Measurements from ENCODE around the gene KCNH8.

The KCNH8 gene

GRCh38 chr3:19455546-19455945, 307.2 kb downstream of the KCNH8 start:
- TF ChIP-seq CTCF (IDR thresholded peaks at IDR 0.05; ENCODE audit: low read depth, low read length): no peak

DNA sequence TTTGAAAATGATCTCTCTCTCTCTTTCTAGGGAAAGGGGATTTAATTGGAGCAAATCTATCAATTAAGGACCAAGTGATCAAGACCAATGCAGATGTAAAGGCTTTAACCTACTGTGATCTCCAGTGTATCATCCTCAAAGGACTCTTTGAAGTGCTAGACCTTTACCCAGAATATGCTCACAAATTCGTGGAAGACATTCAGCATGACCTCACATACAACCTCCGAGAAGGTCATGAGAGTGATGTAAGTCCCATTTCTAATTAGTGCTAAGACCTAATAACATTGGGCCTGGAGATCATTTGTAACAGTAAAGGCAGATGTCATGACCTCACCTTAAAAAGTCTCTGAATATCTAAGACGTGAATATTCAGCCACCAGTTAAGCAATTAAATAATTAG, 308.4 kb downstream of the KCNH8 start:
- no peak for TF ChIP-seq CTCF (IDR thresholded peaks at IDR 0.05; ENCODE audit: low read depth, low read length)
- no peak overlapping the region for H3K4me3 ChIP-seq (ENCODE audit: low read depth, low read length)

More at GRCh38 chr3:19455546-19455945, 307.2 kb downstream of the KCNH8 start:
- no peak overlapping the region for H3K4me3 ChIP-seq (ENCODE audit: low read depth, low read length)

- no peak overlapping the region for H3K4me3 ChIP-seq (ENCODE audit: low read depth, low read length)
- no peak for TF ChIP-seq CTCF (IDR thresholded peaks at IDR 0.05; ENCODE audit: low read depth, low read length)
Measured at GRCh38 chr3:19457449-19457848, 309.1 kb downstream of the KCNH8 start.

GRCh38 chr3:19467761-19468160, 319.5 kb downstream of the KCNH8 start:
- no peak for TF ChIP-seq CTCF (IDR thresholded peaks at IDR 0.05; ENCODE audit: low read depth, low read length)
- no peak overlapping the region for H3K4me3 ChIP-seq (ENCODE audit: low read depth, low read length)

DNA sequence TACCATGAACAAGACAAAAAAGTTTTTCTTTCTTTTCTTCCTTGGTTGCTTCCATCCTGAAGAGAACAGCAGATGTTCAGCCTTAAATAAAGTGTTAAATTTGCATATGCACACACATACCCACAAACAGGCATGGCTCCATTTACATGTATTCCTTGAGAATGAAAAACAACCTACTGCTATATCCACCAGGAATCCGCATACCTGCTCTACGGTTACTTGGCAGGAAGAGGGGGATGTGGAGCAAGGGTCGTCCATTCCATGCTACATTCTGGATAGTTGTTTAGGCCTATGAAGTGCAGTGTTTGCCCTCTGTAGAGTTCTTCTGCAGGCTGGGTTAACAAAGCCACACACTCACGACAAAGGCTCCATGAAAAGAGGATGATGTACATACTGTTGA, 322.8 kb downstream of the KCNH8 start:
- TF ChIP-seq CTCF (IDR thresholded peaks at IDR 0.05; ENCODE audit: low read depth, low read length): no peak

GRCh38 chr3:19473971-19474580, 325.8 kb downstream of the KCNH8 start:
- no peak for TF ChIP-seq CTCF (IDR thresholded peaks at IDR 0.05; ENCODE audit: low read depth, low read length)
- H3K4me3 ChIP-seq (ENCODE audit: low read depth, low read length): no peak overlapping the region

More for the DNA sequence above, 322.8 kb downstream of the KCNH8 start:
- H3K4me3 ChIP-seq (ENCODE audit: low read depth, low read length): no peak overlapping the region

DNA sequence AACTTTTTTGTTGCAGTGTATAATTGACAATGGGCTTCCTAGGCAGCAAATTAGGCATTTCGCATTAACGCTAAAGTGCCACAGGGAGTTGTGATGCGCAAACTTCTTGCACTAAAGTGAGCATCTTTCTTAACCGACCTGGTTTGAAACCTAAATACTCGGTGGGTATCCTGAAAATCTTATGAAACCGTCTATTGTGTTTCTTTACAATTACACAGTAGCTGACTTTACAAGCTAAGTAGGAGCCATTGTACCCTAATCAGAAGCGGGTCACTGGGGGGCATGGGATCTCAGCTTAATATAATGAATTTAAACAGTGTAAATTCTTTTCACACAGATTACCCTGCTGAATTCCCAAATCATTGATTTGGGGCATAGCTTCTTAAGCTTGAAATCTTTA, 328.0 kb downstream of the KCNH8 start:
- H3K4me3 ChIP-seq (ENCODE audit: low read depth, low read length): no peak overlapping the region
- no peak for TF ChIP-seq CTCF (IDR thresholded peaks at IDR 0.05; ENCODE audit: low read depth, low read length)
